ENCODE results near the gene RND3.

The RND3 gene

DNA sequence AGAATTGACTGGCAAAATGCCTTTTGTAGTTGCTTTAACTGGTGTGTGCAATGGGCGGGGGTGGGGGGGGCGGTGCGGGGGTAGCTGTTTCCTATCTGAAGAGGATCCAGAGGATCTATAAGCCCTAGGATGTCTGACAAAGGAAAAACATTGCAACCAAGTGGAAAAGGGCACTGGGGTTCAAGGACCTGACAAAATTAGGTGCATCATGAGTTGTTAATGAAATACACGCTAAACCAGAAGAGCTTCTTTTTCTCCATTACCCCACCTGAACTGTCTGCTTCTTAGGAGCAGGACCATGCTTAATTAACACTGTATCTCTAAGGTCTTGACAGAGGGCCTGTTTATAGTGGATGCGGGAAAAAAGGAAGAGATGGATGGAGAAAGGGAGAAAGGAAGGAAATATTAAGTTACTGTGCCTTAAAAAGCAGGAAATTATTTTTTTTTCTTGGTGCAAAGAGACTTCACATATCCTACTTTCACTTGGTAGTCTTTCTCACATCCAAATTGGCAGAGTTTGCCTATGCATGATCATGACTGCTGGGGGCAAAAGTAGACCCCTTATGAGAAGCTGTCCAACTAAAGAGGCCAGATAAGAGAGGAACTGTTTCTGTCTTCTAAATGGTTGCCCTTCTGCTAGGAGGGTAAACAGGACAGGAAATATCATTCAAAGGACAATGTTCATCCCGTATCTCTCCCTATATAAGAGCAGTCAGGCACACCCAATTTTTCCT, 4.6 kb downstream of the RND3 start:
- Histone ChIP-seq H3K4me1 (ENCODE audit: control insufficient read depth, insufficient read depth, low read length, poor library complexity, severe bottlenecking) (peaks cover 42% of the 10 kb centered on the region), H3K27ac (ENCODE audit: low read depth, low read length, severe bottlenecking) (no peak overlapping the region)

DNA sequence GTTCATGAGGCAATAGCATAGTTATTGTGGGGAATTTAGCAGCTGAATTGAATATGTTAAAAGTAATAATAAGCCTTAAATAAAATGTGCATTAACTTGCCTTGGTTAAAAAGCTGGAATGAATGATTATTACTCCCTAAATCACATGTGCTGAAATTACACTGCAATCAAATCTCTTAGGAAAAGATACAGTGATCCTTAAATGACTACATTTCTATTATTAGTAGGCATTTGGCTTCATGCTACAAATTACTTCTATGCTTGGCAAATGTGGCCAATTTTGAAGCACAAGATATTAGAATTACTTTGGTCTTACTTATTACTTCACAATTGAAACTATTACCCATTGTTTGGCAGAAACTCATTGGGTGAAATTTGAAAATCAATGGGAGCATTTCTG, 5.4 kb downstream of the RND3 start:
- peaks cover 49% of the 10 kb centered on the region for H3K4me1 ChIP-seq (ENCODE audit: control insufficient read depth, insufficient read depth, low read length, poor library complexity, severe bottlenecking)
- no peak overlapping the region for H3K27ac ChIP-seq (ENCODE audit: low read depth, low read length, severe bottlenecking)
- H3K9me3 ChIP-seq (ENCODE audit: control insufficient read depth, low read length), result no peaks in the 10 kb centered on the region
- no peak overlapping the region for H3K4me3 ChIP-seq (ENCODE audit: extremely low read depth, insufficient read depth, low read length, poor library complexity, severe bottlenecking)
- peaks cover 39% of the 10 kb centered on the region for H3K36me3 ChIP-seq (ENCODE audit: control insufficient read depth, insufficient read depth, low read length)

More for the DNA sequence above, 4.6 kb downstream of the RND3 start:
- Histone ChIP-seq H3K36me3 (ENCODE audit: control insufficient read depth, insufficient read depth, low read length) (peaks cover 39% of the 10 kb centered on the region), H3K4me3 (ENCODE audit: extremely low read depth, insufficient read depth, low read length, poor library complexity, severe bottlenecking) (no peak overlapping the region), H3K9me3 (ENCODE audit: control insufficient read depth, low read length) (no peaks in the 10 kb centered on the region)
- WGBS, 2 experiments (ENCODE audit: insufficient coverage in 2 of 2), result 94% methylated on average over 4 of the region's 6 CpGs; no CpG with 5 or more reads in 1 of the 2 experiments

DNA sequence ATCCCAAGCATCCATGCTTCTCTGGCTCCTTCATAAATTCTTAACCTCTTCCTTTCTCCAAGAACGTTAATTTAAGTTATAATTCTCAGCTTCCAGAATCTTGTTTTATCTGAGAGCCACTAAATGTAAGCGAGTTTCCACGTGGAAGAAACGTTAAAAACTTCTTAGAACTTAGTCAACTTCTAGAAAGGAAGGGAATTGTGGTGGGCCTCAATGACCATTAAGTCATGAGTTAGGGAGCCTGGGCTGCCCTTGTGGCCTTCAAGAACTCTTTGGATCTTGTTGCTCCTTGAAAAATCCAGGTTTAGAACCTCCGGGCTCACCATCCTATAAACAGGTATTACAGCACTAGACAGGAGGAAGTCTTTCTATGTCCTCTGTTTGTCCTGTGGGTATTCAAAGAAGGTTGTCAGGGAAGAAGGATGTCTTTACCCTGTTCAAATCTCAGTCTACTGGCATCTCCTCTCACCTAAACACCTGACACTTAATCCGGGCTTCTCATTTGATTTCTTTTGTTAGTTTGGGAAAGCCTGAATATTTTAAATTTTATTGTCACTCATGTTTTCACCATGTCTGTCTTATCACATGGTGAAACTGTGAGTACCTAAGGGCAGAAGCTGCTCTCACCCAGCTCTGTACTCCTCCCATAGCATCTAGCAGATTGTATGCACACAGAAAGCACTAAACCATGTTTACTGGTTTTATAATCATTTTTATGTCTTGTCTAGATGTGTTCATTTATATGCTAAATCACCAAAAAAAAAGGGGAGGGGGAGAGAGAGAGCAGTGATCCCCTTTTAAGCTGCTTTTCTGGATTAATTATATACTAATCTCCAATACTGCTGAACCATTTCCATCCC, 6.3 kb downstream of the RND3 start:
- H3K4me1 ChIP-seq (ENCODE audit: control insufficient read depth, insufficient read depth, low read length, poor library complexity, severe bottlenecking), result peaks cover 53% of the 10 kb centered on the region
- peak overlapping the region; percentile 2 for H3K27ac ChIP-seq (ENCODE audit: low read depth, low read length, severe bottlenecking)
- H3K4me3 ChIP-seq (ENCODE audit: extremely low read depth, insufficient read depth, low read length, poor library complexity, severe bottlenecking), result no peak overlapping the region
- no peaks in the 10 kb centered on the region for H3K9me3 ChIP-seq (ENCODE audit: control insufficient read depth, low read length)
- peaks cover 42% of the 10 kb centered on the region for H3K36me3 ChIP-seq (ENCODE audit: control insufficient read depth, insufficient read depth, low read length)
- 96 to 97% methylated on average over 3 to 5 of the region's 6 CpGs for WGBS, 2 experiments (ENCODE audit: insufficient coverage in 2 of 2)

DNA sequence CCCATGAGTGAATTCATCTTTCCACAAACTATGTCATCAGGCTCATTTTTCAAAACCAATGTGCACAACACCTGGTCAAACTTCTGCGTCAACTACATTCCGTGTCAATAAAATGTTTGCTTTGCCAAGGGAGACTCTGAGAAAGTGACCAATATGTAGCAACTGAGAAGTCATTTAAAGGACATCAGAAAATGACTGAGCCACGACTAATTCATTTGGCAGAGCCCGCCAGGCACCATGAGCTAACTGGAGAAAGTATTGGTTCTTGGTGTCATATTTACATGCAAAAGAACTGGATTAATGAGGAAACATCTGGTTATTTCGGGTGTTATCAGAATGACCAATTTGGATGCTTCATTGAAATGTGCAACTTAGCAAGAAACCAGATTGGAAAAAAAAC, 7.2 kb downstream of the RND3 start:
- no peak overlapping the region for H3K4me3 ChIP-seq (ENCODE audit: extremely low read depth, insufficient read depth, low read length, poor library complexity, severe bottlenecking)

DNA sequence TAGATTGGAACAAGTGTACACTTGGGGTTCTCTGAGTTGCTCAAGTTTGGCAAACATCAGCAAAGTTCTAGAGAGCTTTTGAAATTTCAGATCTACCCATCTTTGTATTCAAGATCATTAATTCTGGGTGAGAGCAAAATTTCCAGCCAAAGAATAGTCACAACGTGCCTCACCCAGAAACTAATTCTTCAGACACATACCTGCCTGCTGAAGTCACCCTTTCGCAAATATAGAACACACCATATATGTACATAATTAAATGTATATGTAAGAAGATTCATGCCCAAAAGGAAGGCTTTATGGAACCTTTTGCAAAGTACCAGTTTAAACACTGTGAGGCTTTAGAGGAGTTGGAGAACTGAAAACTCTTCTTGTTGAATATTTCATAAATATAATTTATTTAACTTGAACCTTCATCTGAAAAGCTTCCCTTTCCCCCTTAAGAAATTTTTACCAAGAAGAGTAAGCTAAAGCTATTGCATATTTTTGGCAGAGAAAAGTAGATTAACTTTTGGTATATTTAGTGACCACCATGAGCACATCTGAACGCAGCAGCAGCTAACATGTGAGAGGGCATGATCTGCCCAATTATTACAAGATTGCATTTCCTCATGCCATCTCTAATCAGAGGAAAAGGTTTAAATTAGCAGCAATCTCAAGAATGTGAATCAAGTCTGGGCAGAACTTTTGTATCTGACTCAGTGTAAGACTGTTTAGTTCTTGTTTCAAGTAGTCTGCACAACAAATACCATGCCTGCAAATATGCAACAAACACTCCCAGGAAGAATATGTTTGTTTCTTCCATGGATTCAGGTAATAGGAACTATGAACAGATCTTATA, 8.2 kb downstream of the RND3 start:
- Histone ChIP-seq H3K4me3 (ENCODE audit: extremely low read depth, insufficient read depth, low read length, poor library complexity, severe bottlenecking) (peak overlapping the region; percentile 6), H3K4me1 (ENCODE audit: control insufficient read depth, insufficient read depth, low read length, poor library complexity, severe bottlenecking) (peaks cover 63% of the 10 kb centered on the region), H3K9me3 (ENCODE audit: control insufficient read depth, low read length) (no peaks in the 10 kb centered on the region), H3K27ac (ENCODE audit: low read depth, low read length, severe bottlenecking) (peak overlapping the region; percentile 42), H3K36me3 (ENCODE audit: control insufficient read depth, insufficient read depth, low read length) (peaks cover 45% of the 10 kb centered on the region)
- WGBS, 2 experiments (ENCODE audit: insufficient coverage in 2 of 2), result no CpG with 5 or more reads among the region's 3 CpGs

More for the DNA sequence above, 7.2 kb downstream of the RND3 start:
- Histone ChIP-seq H3K27ac (ENCODE audit: low read depth, low read length, severe bottlenecking) (peak overlapping the region; percentile 42), H3K9me3 (ENCODE audit: control insufficient read depth, low read length) (no peaks in the 10 kb centered on the region), H3K36me3 (ENCODE audit: control insufficient read depth, insufficient read depth, low read length) (peaks cover 45% of the 10 kb centered on the region), H3K4me1 (ENCODE audit: control insufficient read depth, insufficient read depth, low read length, poor library complexity, severe bottlenecking) (peaks cover 59% of the 10 kb centered on the region)
- WGBS, 2 experiments (ENCODE audit: insufficient coverage in 2 of 2), result 74 to 79% methylated on average over 4 to 5 of the region's 5 CpGs

DNA sequence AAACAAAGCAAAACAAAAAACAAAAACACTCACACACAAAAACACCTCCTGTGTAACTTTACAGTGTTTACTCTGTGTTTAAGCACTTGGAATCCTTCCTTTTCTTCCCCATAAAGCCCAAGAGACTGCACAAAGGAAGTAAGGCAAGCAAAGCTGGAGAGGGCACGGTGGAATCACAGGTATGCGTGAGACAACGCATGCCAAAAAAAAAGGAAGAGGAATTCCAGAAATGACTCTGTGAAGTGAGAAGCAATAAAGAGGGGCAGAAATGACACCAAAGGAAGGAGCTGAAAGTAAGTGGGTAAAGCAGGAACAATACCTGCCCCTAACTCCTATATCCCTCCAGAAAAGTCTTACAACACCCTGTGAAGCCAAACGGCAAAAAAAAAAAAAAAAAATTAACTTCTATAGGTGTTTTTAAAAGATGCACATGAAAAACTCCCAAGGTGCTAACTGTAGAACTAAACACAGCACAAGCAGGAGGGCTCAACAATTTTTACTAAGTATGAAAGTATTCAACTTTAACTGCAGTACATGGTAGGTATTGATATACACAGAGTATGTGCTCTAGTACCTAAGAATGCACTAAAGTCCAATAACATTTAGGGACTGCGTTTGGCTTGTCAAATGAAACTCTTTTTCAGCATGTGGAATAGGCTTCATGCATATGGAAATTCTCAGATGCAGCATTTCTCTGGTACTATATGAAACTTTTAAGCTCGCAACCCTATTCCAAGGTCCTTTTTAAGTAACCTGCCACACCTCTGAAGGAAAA, 9.1 kb downstream of the RND3 start:
- peak overlapping the region; percentile 10 for H3K27ac ChIP-seq (ENCODE audit: low read depth, low read length, severe bottlenecking)
- no peak overlapping the region for H3K4me3 ChIP-seq (ENCODE audit: extremely low read depth, insufficient read depth, low read length, poor library complexity, severe bottlenecking)
- WGBS, 2 experiments (ENCODE audit: insufficient coverage in 2 of 2), result 43 to 60% methylated on average over 3 of the region's 6 CpGs
- H3K4me1 ChIP-seq (ENCODE audit: control insufficient read depth, insufficient read depth, low read length, poor library complexity, severe bottlenecking), result peaks cover 69% of the 10 kb centered on the region
- no peaks in the 10 kb centered on the region for H3K9me3 ChIP-seq (ENCODE audit: control insufficient read depth, low read length)
- H3K36me3 ChIP-seq (ENCODE audit: control insufficient read depth, insufficient read depth, low read length), result peaks cover 46% of the 10 kb centered on the region

DNA sequence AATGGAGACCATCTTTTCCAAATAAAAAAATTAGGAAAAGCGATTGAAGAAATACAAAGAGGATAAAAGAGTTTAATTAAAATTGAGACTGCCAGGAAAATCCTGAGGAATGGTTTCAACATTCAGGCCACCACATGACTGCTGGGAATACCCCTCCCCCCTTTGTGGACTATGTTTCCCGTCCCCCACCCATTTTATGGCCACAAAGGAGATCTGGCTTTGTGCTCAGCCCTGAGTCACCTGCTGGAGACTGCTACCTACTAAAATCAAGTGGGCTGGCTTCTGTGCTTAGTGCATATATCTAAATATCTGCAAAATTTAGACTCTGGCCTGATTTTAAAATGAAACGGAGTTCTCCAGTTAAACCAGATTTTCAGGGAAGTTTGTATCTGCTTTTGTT, 10.1 kb downstream of the RND3 start:
- Histone ChIP-seq H3K27ac (ENCODE audit: low read depth, low read length, severe bottlenecking) (peak overlapping the region; percentile 46), H3K36me3 (ENCODE audit: control insufficient read depth, insufficient read depth, low read length) (peaks cover 44% of the 10 kb centered on the region), H3K4me1 (ENCODE audit: control insufficient read depth, insufficient read depth, low read length, poor library complexity, severe bottlenecking) (peaks cover 71% of the 10 kb centered on the region), H3K4me3 (ENCODE audit: extremely low read depth, insufficient read depth, low read length, poor library complexity, severe bottlenecking) (no peak overlapping the region), H3K9me3 (ENCODE audit: control insufficient read depth, low read length) (no peaks in the 10 kb centered on the region)
- WGBS, 2 experiments (ENCODE audit: insufficient coverage in 2 of 2), result 100% methylated on average over 1 of the region's 3 CpGs

DNA sequence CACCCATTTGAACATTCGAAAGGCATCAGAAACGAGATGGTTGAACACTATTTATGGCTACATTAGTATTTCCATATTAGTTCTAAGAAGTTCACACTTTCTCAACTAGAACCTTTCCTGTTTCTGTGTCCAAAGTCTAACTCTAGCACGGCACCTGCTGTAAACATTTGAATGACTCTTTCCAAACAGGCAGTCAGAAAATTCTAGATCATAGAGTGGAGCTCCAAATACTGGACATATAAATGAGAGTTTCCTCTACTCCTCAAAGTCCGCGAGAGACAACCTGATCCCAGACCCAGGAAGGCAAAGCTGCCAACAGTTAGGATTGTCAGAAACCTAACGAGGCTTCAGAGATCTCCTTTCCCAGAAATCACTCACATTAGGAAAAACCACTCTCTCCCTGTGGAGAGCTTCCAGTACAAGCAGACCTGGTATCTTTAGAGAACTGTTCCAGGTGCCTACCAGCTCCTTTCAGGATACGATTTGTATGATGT, 10.6 kb downstream of the RND3 start:
- H3K36me3 ChIP-seq (ENCODE audit: control insufficient read depth, insufficient read depth, low read length), result peaks cover 49% of the 10 kb centered on the region
- peak overlapping the region; percentile 46 for H3K27ac ChIP-seq (ENCODE audit: low read depth, low read length, severe bottlenecking)
- H3K9me3 ChIP-seq (ENCODE audit: control insufficient read depth, low read length), result no peaks in the 10 kb centered on the region
- WGBS, 2 experiments (ENCODE audit: insufficient coverage in 2 of 2), result 87 to 93% methylated on average over 3 of the region's 7 CpGs
- H3K4me3 ChIP-seq (ENCODE audit: extremely low read depth, insufficient read depth, low read length, poor library complexity, severe bottlenecking), result no peak overlapping the region
- peaks cover 73% of the 10 kb centered on the region for H3K4me1 ChIP-seq (ENCODE audit: control insufficient read depth, insufficient read depth, low read length, poor library complexity, severe bottlenecking)

DNA sequence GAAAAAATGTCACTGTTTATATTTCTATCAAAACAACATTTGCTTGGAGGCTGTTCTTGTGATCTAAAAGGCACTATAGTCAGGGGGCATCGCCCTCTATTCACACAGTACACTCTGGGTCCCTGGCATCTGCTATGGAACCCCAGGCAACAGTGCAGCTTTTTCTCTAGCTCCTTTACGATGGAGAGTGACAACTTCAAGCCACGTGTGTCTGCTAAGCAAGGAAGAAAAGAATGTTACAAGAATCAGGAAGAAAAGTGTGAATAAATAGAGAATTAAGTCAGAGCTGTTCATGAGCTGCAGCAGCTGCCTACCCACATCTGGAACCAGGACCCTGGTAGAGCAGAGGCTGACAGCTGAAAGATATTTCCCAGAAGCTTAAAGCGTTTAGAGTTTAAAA, 11.2 kb downstream of the RND3 start:
- H3K36me3 ChIP-seq (ENCODE audit: control insufficient read depth, insufficient read depth, low read length), result peaks cover 51% of the 10 kb centered on the region

More for the DNA sequence above, 11.2 kb downstream of the RND3 start:
- Histone ChIP-seq H3K4me3 (ENCODE audit: extremely low read depth, insufficient read depth, low read length, poor library complexity, severe bottlenecking) (no peak overlapping the region), H3K9me3 (ENCODE audit: control insufficient read depth, low read length) (no peaks in the 10 kb centered on the region), H3K27ac (ENCODE audit: low read depth, low read length, severe bottlenecking) (peak overlapping the region; percentile 16), H3K4me1 (ENCODE audit: control insufficient read depth, insufficient read depth, low read length, poor library complexity, severe bottlenecking) (peaks cover 77% of the 10 kb centered on the region)
- WGBS, 2 experiments (ENCODE audit: insufficient coverage in 2 of 2), result 82 to 100% methylated on average over 3 of the region's 4 CpGs
